ENCODE data around the gene MAD1L1.

The MAD1L1 gene

DNA sequence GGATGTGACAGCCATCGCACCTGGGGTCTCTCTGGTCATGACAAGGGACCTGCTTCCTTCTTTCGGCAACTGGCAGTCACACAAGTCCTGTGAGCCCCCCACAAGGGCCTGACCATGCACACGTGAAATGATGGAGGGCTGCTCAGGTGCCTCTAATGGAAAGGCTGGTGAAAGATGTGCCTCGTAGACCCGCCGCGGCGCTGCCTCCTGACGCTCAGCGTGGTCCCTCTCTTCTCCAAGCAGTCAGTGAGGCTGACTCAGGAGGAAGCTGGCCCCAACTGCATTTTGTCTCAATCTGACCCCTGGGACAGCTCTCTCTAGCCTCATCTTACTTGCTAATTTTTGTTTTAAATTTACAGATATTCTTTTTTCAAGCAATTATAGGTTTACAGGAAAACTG, 100.9 kb downstream of the MAD1L1 start:
- DNase-seq = no peak

DNA sequence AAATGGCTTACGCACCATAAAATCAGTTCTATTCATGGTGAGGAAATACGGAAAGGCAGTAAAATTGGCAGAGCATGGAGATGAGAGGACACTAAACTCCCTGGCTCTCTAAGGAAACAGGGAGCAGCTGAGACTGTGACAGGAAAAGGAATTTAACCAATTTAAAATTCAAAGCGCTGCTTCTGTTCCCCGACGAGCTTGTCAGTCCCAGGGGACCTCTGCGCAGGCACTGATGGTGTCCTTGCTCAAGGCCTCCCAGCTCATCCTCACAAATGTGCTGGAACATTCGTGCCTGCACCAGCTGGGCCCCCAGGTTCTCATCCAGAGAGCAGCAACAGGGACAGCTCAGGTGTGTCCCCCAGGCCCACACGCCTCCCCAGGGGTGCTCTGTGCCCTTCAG, 101.4 kb downstream of the MAD1L1 start:
- DNase-seq = no peak

DNA sequence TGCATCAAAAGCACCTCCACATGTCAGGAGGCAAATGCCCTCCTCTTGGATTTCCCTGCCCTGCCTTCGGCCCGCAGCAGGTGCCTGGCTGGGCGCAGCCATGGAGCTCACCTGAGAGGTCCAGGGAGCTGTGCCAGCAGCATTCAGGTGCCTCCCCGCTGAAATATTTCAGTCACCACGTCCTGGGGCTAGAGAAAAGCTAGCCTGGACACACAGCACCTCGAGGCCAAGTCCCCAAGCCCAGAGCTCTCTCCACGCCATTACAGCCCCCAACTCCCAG, 102.7 kb downstream of the MAD1L1 start:
- no peak for DNase-seq

DNA sequence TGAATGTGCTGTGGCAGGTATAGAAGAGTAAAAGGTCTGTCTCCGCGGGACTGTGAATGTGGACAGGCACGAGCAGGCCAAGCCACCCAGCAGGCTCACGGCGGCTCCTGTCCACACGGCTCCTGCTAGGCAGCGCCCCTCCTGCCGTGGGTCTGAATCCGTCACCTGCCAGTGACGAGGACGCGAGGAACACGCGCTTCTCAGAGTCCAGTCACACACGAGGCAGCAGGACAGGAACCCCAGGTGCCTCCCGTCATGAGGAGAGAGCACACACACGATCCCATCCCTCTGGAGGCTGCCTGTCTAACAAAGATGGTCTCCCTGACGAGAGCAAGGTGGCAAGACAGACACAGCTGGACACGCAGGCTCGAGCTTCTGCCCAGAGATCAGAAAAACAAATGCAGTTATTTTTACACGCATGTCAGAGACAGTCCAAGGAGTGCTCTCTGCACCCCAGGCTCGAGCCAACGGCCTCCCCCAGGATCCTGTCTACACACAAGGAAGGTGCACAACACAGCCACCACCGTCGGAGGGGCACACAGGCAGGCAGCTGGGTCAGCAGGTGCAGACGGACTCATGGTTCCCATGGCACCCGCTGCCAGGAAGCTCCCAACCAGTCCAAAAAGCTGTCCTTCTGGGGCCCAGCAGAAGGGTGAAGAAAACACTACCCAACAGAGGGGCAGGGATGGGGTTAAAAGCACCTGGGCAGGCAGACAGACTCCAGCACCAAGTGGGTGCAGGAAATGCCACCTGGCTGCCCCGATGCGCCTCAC, 103.2 kb downstream of the MAD1L1 start:
- DNase-seq = no peak

DNA sequence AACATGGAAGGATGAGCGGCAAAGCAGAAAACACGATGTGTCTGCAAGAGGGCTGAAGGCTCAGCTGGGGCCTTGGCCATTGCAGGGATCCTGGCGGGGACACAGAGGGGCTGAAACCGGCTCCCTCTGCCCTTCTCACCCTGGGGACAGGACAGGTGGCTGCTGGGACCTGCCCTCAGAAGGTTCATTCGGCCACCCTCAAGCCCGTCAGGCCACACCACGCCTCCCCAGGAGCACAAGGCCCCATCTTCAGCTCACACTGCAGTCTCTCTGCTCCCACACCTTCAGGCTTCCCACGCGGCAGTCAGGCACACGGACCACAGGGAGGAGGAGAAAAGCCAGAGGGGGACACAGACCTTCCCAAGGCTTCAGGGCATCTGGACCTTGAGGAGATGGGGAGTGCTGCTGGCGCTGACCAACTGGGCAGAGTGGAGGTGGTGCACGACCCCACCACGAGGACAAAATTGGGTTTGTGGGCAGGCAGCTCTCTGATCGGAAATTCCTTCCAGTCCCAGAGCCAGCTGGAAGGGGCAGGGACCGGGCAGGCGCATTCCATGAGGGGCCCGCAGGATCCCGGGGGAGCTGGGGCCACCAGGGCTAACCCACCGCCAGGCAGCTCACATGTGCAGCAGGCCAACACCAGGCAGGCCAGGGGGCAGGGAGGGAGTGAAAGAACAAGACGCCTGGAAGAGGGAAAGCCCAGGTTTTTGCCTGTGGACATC, 104.0 kb downstream of the MAD1L1 start:
- no peak for DNase-seq

DNA sequence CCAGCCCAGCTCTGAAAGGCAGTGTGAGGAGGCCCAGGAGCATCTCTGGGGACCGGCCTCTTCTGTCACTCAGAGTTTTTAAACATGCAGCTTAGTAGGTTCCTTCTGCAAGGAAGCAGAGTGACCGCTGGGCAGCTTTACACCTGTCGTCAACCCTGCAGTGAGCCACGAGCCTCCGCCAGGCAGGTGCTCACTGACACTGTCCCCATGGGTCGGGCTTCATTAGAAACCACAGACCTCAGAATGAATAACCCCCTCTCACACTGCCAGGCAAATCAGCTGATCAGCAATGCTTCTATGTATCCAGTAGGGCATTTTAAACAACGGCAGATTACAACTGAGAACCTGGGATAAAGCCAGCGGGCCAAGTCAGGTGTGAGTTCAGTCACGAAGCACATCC, 106.1 kb downstream of the MAD1L1 start:
- DNase-seq = no peak

DNA sequence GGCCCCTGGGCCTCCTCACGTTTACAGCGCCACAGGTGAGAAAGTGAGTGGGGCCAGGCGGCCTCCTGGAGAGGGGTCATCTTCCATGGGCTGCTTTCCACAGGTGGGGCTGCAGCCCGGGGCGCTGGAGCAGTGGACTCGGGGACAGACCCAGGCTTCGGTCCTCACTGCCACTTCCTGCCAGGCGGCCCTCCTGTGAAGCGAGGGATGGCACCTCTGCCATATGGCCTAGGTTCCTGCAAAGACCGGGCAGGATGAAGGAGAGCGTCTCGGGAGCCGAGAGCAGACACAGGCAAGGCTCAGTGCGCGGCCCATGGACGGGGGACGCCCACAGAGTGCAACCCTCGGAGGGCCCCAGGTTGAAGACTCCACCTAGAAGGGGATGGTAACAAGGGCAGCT, 106.8 kb downstream of the MAD1L1 start:
- no peak for DNase-seq

DNA sequence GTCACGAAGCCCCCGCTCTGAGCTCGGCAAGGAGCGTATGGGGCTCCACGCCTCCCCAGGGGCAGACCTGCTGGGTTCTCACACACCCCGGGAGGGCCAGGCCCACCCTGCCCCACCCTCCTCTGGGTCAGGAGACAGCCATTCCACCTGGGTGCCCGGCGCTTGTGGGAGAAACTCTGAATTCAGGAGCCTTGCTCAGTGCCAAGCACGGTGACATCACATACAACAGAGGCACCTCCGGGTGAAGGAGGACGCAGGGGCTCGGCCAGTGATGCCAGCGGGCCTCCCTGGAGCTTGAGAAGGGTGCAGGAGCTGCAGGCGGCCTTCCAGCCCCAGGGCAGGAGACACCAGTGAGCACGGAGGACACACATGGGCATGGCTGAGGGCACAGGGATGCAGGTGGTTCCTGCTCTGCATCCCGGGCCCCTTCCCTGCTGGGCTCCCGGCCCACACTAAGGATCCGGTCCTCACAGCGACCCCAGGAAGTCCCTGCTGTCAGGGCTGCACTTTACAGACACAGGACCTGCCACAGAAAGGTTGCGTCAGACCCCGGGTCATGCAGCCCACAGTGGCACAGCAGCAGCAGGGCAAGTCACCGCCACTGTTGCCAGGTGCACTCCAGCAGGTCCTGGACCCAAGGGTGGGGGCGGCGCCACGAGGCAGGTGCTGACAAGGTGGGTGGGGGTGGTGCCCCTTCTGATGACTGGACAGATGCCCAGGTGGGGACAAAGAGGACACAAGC, 108.0 kb downstream of the MAD1L1 start:
- no peak for DNase-seq

DNA sequence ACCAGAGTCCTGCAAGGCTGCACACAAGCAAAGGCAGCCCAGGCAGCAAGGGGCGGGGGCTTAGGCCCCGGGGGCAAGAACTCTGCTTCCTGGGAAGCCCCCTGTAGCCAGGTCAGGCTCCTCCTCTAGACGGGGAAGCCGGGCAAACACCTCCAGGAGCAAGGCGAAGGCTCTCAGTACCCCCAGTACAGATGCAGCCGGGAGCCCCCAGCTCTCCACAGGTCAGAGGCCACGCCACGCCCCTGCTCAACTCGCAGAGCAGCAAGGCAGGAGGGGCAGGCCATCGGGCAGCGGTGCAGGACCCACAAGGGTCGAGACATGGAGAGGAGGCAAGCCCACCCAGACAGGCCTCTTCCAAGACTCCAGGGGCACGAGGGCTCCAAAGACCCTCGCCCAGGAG, 108.8 kb downstream of the MAD1L1 start:
- no peak for DNase-seq

DNA sequence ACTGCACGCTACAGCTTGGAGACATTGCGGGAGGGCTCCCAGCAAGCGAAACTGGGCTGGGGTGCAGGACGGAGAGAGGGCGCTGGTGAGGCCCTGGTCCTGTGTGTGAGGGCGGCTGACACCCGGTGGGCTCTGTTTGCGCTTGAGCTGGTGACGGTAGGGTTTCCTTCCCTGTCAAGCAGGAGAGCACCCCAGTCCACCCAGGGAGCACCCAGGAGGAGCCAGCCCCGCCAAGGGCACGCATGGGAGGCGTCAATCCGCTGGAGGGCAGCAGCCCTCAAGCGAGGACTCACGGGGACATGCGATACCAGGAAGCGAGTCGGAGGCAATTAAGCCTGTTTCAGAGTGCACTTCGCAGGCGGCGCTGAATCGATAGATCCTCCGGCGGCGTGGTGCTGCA, 109.4 kb downstream of the MAD1L1 start:
- no peak for DNase-seq

DNA sequence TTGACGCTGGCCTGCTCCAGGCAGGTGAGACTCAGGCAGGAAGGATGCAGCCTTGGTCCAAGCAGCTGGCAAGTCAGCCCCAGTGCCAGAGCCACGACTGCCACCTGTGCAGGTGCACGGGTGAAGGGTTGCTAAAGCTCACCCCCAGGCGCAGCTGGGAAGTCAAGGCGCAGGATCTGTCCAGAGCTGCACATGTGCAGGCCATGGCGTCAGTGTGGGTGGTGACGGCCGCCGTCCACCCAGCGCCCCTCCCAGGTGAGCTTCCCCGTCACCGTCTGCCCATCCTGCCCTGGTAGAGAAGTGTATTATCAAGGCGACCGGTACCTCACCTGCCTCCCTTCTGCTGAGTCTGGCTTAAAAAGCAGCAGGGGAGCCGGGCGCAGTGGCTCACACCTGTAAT, 110.1 kb downstream of the MAD1L1 start:
- DNase-seq = no peak

DNA sequence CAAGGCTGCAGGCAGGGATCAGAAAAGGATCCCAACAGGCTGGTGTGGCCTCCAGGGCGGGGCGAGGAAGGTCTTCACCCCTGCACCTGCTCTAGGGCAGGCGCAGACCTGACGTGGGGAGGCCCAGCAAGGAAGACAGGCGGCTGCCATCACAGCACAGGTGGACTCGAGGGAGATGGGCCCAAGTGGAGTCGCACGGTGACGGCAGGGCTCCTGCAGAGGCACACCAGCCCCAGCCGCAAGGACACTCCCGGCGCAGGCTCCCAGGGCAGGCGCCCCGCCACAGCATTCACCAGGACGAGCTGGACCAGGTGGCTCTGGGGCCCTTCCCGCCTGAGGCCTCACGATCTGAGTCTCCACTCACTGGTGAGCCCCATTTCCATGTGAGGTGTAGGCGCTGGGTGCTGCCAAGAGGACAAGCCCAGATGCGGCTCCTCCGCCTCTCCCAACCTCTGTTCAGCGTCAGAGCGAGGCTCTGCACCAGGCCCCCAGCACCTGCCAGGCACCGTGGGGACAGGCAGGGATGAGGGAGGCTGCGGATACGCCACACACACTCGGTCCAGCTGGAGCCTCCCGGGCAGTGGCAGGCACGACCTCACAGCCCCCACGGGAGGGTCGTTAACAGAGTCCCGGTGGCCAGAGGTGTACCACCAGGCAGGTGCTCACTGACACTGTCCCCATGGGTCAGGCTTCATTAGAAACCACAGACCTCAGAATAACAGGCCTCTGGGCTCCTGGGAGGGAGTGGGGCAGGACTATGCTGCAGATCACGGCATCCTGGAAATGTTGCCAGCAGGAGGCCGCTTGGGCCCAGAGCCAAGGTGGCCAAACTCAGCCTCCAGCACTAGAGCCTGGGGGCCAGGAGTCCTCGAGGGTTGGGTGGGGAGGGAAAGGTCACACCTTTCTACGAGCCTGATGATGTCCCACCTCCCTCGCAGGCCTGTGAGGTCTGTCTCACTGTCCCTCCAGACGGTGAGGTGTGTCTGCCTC, 111.6 kb downstream of the MAD1L1 start:
- no peak for DNase-seq

DNA sequence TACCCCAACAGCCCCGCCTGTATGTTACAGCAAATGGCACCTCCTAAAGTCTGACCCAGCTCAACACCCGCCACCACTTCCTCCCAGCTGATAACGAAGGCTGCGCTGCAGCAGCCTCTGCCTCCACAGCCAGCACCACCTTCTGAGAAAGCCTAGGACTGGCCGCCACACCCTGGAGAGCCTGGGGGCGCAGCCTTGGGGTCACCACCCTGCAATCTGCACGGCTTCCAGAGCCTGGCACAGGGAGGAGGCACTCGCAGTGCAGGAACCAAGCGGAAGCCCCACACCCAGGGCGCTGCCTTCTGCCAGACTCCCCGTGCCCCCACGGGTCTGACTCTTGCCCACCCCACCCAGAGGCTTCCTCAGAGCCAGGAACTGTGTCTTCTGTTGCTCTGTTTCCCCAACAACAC, 112.5 kb downstream of the MAD1L1 start:
- DNase-seq = peak; percentile 94

DNA sequence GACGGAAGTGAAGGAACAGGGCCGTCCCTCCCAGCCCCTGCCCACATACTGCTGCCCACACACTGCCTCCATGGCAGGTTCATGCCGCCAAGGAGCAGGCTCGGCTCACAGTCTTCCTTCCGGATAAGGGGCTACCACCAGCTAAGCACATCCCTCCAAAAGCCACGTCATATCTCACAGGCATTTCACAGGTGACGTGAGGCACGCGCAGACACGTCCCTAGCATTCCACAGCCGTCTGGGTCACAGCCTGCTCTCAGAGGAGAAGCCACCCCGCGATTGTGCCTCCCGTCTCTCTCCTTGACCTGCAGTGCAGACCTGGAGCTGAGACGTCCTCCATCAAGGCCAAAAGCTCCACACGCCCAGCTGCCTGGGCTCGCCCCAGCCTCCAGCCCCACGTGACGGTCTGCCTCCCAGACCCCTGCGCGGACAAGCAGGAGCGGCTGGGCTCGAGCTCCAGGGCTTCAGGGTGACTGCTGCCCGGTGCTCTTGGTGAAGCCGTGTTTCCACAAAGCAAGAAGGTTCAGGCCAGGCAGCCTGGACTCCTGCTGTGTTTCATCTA, 114.0 kb downstream of the MAD1L1 start:
- DNase-seq = no peak

DNA sequence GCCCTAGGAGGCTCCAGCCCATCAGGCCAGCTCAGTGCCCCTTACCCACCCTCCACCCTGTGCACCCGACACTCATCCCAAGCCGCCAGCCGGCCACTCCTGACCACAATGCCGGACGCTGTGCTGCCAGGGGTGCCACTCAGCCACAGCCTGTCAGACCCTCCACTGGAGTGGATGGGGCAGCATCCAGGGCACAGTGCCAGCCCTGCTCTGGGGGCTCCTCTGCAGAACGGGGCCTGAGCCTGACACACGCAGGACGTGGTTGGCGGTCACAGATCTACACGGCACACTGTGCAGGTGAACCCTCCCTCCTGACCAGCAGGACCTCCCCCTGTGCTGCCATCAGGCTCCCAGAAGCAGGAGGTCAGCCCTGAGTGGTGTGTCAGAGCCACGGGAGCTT, 114.7 kb downstream of the MAD1L1 start:
- no peak for DNase-seq

DNA sequence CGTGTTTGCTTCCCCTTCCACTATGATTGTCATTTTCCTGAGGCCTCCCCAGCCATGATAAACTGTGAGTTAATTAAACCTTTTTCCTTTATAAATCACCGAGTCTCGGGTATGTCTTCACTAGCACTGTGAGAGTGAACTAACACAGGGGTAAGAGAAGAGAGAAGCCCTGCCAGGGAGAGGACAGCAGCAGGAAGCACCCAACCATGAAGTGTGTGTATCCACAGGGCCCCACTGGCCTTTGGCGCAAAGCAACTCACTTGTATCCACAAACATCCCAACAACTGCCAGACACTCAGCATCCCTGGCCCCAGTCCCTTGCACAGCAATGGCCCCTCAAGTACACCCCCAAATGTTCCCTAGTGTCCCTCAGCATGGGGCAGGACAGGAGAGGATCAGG, 115.1 kb downstream of the MAD1L1 start:
- DNase-seq = no peak

DNA sequence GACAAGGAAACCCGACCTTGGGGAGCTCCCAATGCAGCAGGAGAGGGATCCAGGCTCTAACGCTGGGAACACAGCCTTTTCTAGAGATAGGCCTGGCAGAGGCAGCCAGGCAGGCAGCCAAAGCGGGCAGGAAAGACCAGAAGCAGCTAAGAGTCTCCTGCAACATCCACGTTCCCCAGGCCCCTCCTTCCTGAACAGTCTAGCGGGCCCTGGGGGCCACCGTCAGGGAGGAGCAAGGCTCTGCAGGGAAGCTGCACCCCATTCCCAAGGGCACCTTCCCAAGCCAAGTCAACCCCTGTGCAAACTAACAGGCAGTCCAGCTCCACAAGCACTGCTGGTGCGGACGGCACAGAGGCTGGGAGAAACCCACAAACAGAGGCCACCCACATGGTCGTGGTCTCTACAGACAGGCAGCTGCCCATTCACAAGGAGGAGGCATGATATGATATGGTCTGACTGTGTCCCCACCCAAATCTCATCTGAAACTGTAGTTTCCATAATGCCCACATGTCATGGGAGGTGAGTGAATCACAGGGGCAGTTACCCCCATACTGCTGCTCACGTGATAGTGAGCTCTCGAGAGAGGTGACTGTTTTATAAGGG, 115.7 kb downstream of the MAD1L1 start:
- DNase-seq = peak; percentile 73

DNA sequence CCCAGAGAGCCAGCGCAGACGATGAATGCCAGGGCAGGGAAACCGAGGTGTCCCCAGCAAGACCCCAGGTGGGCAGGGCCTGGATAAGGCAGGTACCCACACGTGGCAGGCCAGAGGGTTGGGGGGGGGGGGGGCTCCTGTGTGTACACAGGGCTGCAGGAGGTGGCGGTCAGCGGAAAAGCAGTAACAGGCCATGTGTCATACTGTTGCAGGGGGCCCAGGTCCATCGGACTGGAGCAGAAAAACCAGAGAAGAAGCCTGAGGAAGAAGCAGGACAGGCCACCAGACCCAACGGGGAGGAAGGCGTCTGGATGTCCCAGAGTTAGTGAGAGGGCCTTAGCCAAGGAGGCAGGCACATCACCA, 116.3 kb downstream of the MAD1L1 start:
- no peak for DNase-seq

DNA sequence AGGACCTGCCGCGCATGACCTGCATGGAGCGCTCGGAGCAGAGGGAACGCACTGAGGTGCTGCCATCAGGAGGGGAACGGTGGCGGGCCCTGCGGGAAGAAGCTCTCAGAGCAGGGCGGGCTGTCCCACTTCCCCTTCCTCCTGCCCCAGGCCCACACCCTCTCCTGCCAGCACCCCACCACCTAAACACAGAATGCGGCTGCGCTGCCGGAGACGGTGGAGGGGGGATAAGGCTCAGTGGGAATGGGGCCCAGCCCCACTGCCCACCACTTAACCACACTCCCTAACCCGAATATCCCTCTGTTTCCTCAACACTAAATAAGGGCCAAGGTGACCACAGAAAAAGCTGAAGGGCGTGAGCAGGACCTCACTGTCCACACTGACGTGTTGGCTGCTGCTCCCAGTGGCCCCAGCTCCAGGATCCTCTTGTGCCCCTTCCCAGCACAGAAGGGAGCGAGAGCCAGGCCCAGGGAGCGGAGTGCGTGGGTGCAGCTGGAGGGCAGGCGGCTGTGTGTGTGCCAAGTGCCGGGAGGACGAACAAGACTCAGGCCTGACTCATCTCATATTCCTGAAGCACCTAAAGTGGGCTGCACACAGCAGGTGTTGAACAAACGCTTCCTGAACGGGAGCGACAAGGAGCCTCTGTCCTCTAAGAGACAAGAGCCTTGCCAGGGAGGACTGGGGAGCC, 116.8 kb downstream of the MAD1L1 start:
- DNase-seq = peak; percentile 58

DNA sequence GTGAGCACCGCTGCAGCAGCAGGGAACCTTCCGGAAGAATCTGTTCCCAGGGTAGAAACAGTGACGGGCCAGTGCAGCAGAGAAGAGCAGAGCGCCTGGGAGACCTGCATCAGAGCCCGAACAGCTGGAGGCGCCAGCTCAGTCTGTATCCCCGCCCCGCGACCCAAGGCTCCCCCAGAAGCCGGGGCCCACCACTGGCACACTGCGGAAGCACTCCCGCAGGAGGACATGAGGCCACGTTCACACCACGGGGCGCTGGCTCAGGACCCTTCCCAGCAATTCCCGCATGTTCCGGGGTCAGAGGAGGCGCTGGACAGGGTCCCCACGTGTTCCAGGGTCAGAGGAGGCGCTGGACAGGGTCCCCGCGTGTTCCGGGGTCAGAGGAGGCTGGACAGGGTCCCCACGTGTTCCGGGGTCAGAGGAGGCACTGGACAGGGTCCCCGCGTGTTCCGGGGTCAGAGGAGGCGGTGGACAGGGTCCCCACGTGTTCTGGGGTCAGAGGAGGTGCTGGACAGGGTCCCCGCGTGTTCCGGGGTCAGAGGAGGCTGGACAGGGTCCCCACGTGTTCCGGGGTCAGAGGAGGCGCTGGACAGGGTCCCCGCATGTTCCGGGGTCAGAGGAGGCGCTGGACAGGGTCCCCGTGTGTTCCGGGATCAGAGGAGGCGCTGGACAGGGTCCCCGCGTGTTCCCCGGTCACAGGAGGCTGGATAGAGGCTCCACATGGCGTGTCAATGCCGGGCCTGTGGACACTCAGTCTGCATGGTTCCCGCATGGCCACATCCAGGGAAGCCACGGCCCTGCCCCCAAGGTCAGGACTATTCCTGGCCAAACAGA, 117.6 kb downstream of the MAD1L1 start:
- no peak for DNase-seq

DNA sequence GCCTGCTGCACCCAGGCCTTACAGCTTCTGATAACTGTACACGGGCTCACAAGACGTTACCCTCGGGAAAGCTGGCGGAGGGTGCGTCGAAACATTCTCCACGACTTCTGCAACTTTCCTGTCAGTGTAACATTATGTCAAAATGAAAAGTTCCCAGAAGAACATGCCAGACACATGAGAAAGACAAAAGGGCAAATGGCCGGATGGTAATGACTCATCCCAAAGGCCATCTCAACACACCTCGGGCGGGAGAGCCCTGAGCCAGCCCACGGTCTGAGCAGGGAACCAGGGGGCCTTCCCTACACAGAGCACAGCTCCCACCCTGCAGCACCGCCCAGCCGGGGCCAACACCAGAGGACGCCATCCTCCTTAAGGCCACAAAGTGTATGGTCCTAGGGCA, 118.7 kb downstream of the MAD1L1 start:
- DNase-seq = no peak
